Activated T-cell treated with anti-CD3 and anti-CD28 coated beads for 4 hours (primary cell): Measurements from ENCODE around the gene MR1.

Experiments
- DNase-seq: peaks from one replicate; pipeline ENCODE4 v3.0.0-alpha.2; 2020

The MR1 gene

GRCh38 chr1:181033799-181034451 is at the start of gene MR1:
MR1 (plus strand) TSS chr1:181033983; CDS start chr1:181034008, 25 bp downstream.
- DNase-seq, result peak; percentile 24

- DNase-seq, result no peak
These were observed 45.5 kb upstream of the MR1 start for GRCh38 chr1:180988253-180988752.

GRCh38 chr1:180994262-180994661 is 39.5 kb upstream of the MR1 start:
- DNase-seq, result no peak

- DNase-seq, result no peak
These were observed 35.8 kb upstream of the MR1 start for GRCh38 chr1:180997843-180998504.

- DNase-seq, result no peak
These were observed 32.5 kb upstream of the MR1 start for GRCh38 chr1:181001091-181001780.

GRCh38 chr1:181002582-181003172 is 31.1 kb upstream of the MR1 start:
- no peak for DNase-seq

GRCh38 chr1:181010789-181011188 is 23.0 kb upstream of the MR1 start:
- no peak for DNase-seq

- DNase-seq, result no peak
These were observed 22.2 kb upstream of the MR1 start for GRCh38 chr1:181011301-181012202.

- no peak for DNase-seq
These were observed 21.5 kb upstream of the MR1 start for GRCh38 chr1:181012203-181012745.

GRCh38 chr1:181013144-181013543 is 20.6 kb upstream of the MR1 start:
- no peak for DNase-seq

- no peak for DNase-seq
These were observed 19.1 kb upstream of the MR1 start for GRCh38 chr1:181014477-181015250.

GRCh38 chr1:181015251-181015615 is 18.6 kb upstream of the MR1 start:
- no peak for DNase-seq

- no peak for DNase-seq
These were observed 17.2 kb upstream of the MR1 start for GRCh38 chr1:181016563-181016962.

GRCh38 chr1:181018901-181019681 is 14.7 kb upstream of the MR1 start:
- no peak for DNase-seq

GRCh38 chr1:181021159-181021558 is 12.6 kb upstream of the MR1 start:
- DNase-seq, result no peak

- peak; percentile 54 for DNase-seq
These were observed 11.9 kb upstream of the MR1 start for GRCh38 chr1:181021811-181022434.

- no peak for DNase-seq
These were observed 10.3 kb upstream of the MR1 start for GRCh38 chr1:181023265-181024057.

GRCh38 chr1:181028196-181028595 is 5.6 kb upstream of the MR1 start:
- no peak for DNase-seq

GRCh38 chr1:181028615-181029014 is 5.2 kb upstream of the MR1 start:
- no peak for DNase-seq
